NOMO-1 treated with dmso at 0.1 percent for 144 hours (cell line): ENCODE results near the gene ZNF784.

Source experiments
- DNase-seq: peaks from one replicate; lab custom pipeline; 2025; ENCODE audit not compliant: unreplicated experiment; lab: John Stamatoyannopoulos, UW

ZNF784 gene

GRCh38 chr19:55603581-55604292 is 20.6 kb downstream of the ZNF784 start:
- DNase-seq: no peak

GRCh38 chr19:55603115-55603514 is 21.3 kb downstream of the ZNF784 start:
- no peak for DNase-seq

GRCh38 chr19:55602104-55603001 is 22.0 kb downstream of the ZNF784 start:
- no peak for DNase-seq

GRCh38 chr19:55601084-55601483 is 23.3 kb downstream of the ZNF784 start:
- no peak for DNase-seq

- no peak for DNase-seq
Observed at GRCh38 chr19:55600662-55601028, 23.7 kb downstream of the ZNF784 start.

- peak; percentile 86 for DNase-seq
Observed at GRCh38 chr19:55599842-55600661, 24.3 kb downstream of the ZNF784 start, which contains the start of gene ZNF524. Gene ZNF524, plus strand, starts transcription at chr19:55600288. Its CDS starts 1,825 bp downstream, at chr19:55602113.

- DNase-seq: peak; percentile 99
Observed at GRCh38 chr19:55599468-55599841, 24.9 kb downstream of the ZNF784 start, which contains the start of gene FIZ1. Gene FIZ1, minus strand, starts transcription at chr19:55599517. Its CDS starts 1,652 bp downstream, at chr19:55597865.

- DNase-seq: peak; percentile 84
Observed at GRCh38 chr19:55598719-55599467, 25.5 kb downstream of the ZNF784 start.

- DNase-seq: no peak
Observed at GRCh38 chr19:55598034-55598433, 26.3 kb downstream of the ZNF784 start.

GRCh38 chr19:55597501-55597921 is 26.9 kb downstream of the ZNF784 start:
- no peak for DNase-seq

GRCh38 chr19:55596304-55596703 is 28.1 kb downstream of the ZNF784 start:
- no peak for DNase-seq

- no peak for DNase-seq
Observed at GRCh38 chr19:55594996-55595545, 29.3 kb downstream of the ZNF784 start.

GRCh38 chr19:55593096-55593772 is 31.1 kb downstream of the ZNF784 start:
- DNase-seq: no peak

GRCh38 chr19:55592391-55593090 is 31.8 kb downstream of the ZNF784 start:
- no peak for DNase-seq

- DNase-seq: no peak
Observed at GRCh38 chr19:55591555-55591954, 32.8 kb downstream of the ZNF784 start.

- no peak for DNase-seq
Observed at GRCh38 chr19:55590617-55591016, 33.7 kb downstream of the ZNF784 start.

GRCh38 chr19:55590109-55590508 is 34.3 kb downstream of the ZNF784 start:
- DNase-seq: no peak

- no peak for DNase-seq
Observed at GRCh38 chr19:55588738-55589137, 35.6 kb downstream of the ZNF784 start.
